Spleen (tissue), 7 donors: Measurements from ENCODE around the gene ART4.

ENCODE experiments used
- CTCF ChIP-seq, 11 experiments: fragments of 200-600 bp in 7 of 11; fragments of 450-650 bp in 4 of 11; sonication (generic) in 4 of 11; IDR thresholded peaks in 8 of 11; conservative IDR thresholded peaks in 3 of 11; 1 replicate in 7 of 11; 2 replicates in 4 of 11; pipeline versions ENCODE4 v1.4.0 to v1.8.0; 2016 to 2021; ENCODE audit warnings: antibody characterized with exemption in 11 of 11, inconsistent platforms in 4 of 11, mild to moderate bottlenecking in 1 of 11
- POLR2AphosphoS5 ChIP-seq, 3 donors: sonication (generic); formaldehyde crosslinking; IDR thresholded peaks; one replicate each; pipeline ENCODE4 v1.5.1; 2017; ENCODE audit warnings: antibody characterized with exemption in 3 of 3
- donor health status: DM: no; HTN: no; CAD: no; lungs with moderate emphysema.
- donor health status: DM: no; HTN: no; CAD: no.
- donor health status: DM: no; HTN: no; CAD: no.

- no peak for TF ChIP-seq CTCF (IDR thresholded peaks at IDR 0.05 in 8 of 11, conservative IDR thresholded peaks at IDR 0.05 in 3 of 11)
- no peak for TF ChIP-seq POLR2AphosphoS5 (IDR thresholded peaks at IDR 0.05)
Observed at GRCh38 chr12:14784471-14784870, 58.9 kb downstream of the ART4 start.
